ENCODE results near the gene FMN1. TPM values are rescaled to one million over a fixed set of nuclear protein-coding genes. Genes with fewer than 3 reads are reported as not detected.

FMN1 gene
- total RNA-seq, 2 donors from 2014 or later = 13.7 to 17.1 TPM

DNA sequence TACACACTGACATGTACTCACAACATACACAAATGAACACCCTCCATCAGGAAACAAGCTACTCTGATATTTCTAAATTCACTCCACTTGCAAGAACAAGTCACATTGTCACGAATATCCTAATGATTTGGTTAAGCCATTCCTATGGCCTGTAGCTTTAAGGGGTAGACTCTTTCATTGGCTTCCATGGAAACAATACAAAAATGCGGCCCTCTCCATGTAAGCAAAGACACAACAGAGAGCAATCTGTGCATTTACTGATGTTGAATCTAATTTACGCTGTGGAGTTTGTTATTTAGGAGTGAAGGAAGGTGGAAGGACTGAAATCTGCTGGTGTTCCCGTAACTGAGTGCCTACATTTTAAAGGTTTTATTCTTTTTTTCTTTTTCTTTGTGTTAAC lies 114.5 kb downstream of the FMN1 start:
- no peaks in the 10 kb centered on the region for H3K4me1 ChIP-seq
- DNase-seq = no peak
- WGBS, 2 donors = 70 to 74% methylated on average over 4 of the region's 4 CpGs
- no peaks in the 10 kb centered on the region for H3K27me3 ChIP-seq
- no peaks in the 10 kb centered on the region for H3K36me3 ChIP-seq (replicated peaks in 1 of 2; ENCODE audit: insufficient read depth in 1 of 2, low read depth in 2 of 2)
- TF ChIP-seq POLR2A (IDR thresholded peaks at IDR 0.05) = no peak
- TF ChIP-seq, protein P1, sequence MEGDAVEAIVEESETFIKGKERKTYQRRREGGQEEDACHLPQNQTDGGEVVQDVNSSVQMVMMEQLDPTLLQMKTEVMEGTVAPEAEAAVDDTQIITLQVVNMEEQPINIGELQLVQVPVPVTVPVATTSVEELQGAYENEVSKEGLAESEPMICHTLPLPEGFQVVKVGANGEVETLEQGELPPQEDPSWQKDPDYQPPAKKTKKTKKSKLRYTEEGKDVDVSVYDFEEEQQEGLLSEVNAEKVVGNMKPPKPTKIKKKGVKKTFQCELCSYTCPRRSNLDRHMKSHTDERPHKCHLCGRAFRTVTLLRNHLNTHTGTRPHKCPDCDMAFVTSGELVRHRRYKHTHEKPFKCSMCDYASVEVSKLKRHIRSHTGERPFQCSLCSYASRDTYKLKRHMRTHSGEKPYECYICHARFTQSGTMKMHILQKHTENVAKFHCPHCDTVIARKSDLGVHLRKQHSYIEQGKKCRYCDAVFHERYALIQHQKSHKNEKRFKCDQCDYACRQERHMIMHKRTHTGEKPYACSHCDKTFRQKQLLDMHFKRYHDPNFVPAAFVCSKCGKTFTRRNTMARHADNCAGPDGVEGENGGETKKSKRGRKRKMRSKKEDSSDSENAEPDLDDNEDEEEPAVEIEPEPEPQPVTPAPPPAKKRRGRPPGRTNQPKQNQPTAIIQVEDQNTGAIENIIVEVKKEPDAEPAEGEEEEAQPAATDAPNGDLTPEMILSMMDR (IDR thresholded peaks at IDR 0.05) = no peak
- no peak for ATAC-seq
- intact Hi-C loops (cut with DNase I) = no loop called here
- no peaks in the 10 kb centered on the region for H3K9me3 ChIP-seq
- H3K27ac ChIP-seq = no peak overlapping the region
- H3K4me3 ChIP-seq = no peak overlapping the region

DNA sequence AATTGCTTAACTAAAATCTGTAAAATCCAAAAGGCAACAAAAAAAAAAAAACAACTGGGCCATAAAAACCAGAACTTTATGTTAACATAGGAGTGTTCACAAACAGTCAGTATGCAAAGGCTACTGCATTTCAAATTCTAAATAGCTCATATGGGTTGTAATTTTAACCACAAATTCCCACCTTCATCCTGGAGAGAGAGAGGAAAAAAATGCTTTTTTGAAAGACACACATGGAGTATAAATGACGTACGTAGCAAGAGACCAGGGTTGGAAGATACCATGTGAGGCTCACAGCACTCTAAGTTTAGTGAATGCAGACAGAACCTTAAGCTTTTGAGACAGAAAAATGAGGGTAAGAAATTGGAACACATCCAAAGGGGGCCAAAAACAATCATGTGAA lies 115.9 kb downstream of the FMN1 start:
- Histone ChIP-seq H3K27ac (no peak overlapping the region), H3K4me3 (no peak overlapping the region), H3K27me3 (no peaks in the 10 kb centered on the region), H3K9me3 (no peaks in the 10 kb centered on the region), H3K36me3 (replicated peaks in 1 of 2; ENCODE audit: insufficient read depth in 1 of 2, low read depth in 2 of 2) (no peaks in the 10 kb centered on the region), H3K4me1 (no peaks in the 10 kb centered on the region)
- intact Hi-C loops (cut with DNase I) = no loop called here
- DNase-seq (no peak), ATAC-seq (no peak)
- TF ChIP-seq POLR2A (IDR thresholded peaks at IDR 0.05) = no peak
- TF ChIP-seq, protein P1 (IDR thresholded peaks at IDR 0.05) = no peak
- WGBS, 2 donors = 89 to 91% methylated on average over 2 of the region's 2 CpGs

DNA sequence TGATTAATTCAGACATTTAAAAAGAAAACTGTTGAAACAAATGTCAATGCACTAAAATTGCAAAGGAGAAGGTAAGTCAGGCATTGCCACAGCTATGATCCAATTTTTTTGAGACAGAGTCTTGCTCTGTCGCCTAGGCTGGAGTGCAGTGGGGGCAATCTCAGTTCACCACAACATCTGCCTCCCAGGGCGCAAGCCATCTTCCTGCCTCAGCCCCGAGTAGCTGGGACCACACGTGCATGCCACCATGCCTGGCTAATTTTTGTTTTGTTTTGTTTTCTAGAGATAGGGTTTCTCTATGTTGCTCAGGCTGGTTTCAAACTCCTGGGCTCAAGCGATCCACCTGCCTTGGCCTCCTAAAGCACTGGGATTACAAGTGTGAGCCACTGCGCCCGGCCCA lies 117.6 kb downstream of the FMN1 start:
- H3K4me3 ChIP-seq = no peak overlapping the region
- H3K27me3 ChIP-seq = no peaks in the 10 kb centered on the region
- no peak overlapping the region for H3K27ac ChIP-seq
- H3K4me1 ChIP-seq = no peaks in the 10 kb centered on the region
- H3K36me3 ChIP-seq (replicated peaks in 1 of 2; ENCODE audit: insufficient read depth in 1 of 2, low read depth in 2 of 2) = no peaks in the 10 kb centered on the region
- intact Hi-C loops (cut with DNase I) = no loop called here
- DNase-seq (no peak), ATAC-seq (no peak)
- 73 to 79% methylated on average over 7 of the region's 7 CpGs for WGBS, 2 donors
- H3K9me3 ChIP-seq = no peaks in the 10 kb centered on the region
- TF ChIP-seq, protein P1 (IDR thresholded peaks at IDR 0.05) = no peak

DNA sequence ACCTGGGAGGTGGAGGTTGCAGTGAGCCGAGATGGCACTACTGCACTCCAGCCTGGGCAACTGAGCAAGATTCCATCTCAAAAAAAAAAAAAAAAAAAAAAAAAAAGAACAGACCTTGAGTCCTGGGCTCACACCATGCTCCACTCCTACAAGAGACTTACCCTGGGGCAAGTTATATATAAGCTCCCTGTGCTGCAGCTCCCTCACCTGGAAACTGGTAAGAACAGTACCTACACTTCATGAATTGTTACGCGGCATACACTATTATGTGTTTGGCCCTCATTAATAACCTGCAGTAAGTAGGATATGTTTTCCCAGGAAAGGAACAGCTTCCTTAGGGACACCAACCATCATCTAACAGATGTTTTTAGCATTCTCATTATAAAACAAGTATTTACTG lies 119.6 kb downstream of the FMN1 start:
- no peak for ATAC-seq
- intact Hi-C loops (cut with DNase I) = no loop called here
- Histone ChIP-seq H3K36me3 (replicated peaks in 1 of 2; ENCODE audit: insufficient read depth in 1 of 2, low read depth in 2 of 2) (no peaks in the 10 kb centered on the region), H3K4me3 (no peak overlapping the region), H3K27ac (no peak overlapping the region), H3K9me3 (no peaks in the 10 kb centered on the region), H3K4me1 (no peaks in the 10 kb centered on the region), H3K27me3 (no peaks in the 10 kb centered on the region)
- no peak for DNase-seq
- no peak for TF ChIP-seq POLR2A (IDR thresholded peaks at IDR 0.05)
- TF ChIP-seq, protein P1 (IDR thresholded peaks at IDR 0.05) = no peak
- 85 to 87% methylated on average over 3 of the region's 3 CpGs for WGBS, 2 donors

DNA sequence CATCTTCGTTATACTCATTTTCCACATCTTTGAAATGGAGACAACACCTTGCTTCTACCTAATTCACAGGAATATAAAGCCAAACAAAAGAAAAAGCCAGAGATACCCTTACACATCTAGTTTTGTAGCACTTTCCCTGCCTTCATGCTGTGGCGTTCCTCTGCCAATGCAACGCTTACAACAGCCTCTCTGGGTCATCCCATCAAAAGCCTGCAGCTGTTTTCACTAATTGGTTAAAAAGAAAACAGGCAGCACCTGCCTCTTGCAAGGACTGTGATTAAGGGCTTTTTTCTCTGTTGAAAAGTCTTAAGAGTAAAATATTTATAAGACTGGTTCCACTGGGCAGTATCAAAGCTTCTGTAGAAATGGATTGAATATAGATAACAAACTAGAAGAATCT lies 120.3 kb downstream of the FMN1 start:
- H3K4me1 ChIP-seq = no peaks in the 10 kb centered on the region
- no peak overlapping the region for H3K4me3 ChIP-seq
- 71 to 75% methylated on average over 3 of the region's 3 CpGs for WGBS, 2 donors
- no peak for ATAC-seq
- H3K36me3 ChIP-seq (replicated peaks in 1 of 2; ENCODE audit: insufficient read depth in 1 of 2, low read depth in 2 of 2) = no peaks in the 10 kb centered on the region
- no peak for DNase-seq
- intact Hi-C loops (cut with DNase I) = no loop called here
- H3K27ac ChIP-seq = no peak overlapping the region
- no peaks in the 10 kb centered on the region for H3K27me3 ChIP-seq
- TF ChIP-seq, protein P1 (IDR thresholded peaks at IDR 0.05) = no peak
- no peak for TF ChIP-seq POLR2A (IDR thresholded peaks at IDR 0.05)
- no peaks in the 10 kb centered on the region for H3K9me3 ChIP-seq

All from body of pancreas (tissue), 4 donors.